ENCODE results near the gene HHATL. TPM values are rescaled to one million over a fixed set of nuclear protein-coding genes. Genes with fewer than 3 reads are reported as not detected.

The HHATL gene
- total RNA-seq, 1 experiment from 2014 or later, result not detected

- no peaks in the 10 kb centered on the region for H3K27me3 ChIP-seq (replicated peaks; ENCODE audit: control insufficient read depth, insufficient read depth, low read length)
- ChIA-PET CTCF (no interaction called here), POLR2A (no interaction called here)
- intact Hi-C loops (cut with micrococcal nuclease; ENCODE audit: unreplicated experiment), result no loop called here
- peaks cover 16% of the 10 kb centered on the region for H3K27me3 Mint-ChIP-seq (ENCODE audit: insufficient read depth, unreplicated experiment)
- H3K4me1 Mint-ChIP-seq (ENCODE audit: low read depth, unreplicated experiment), result no peaks in the 10 kb centered on the region
- H3K4me1 ChIP-seq, result no peaks in the 10 kb centered on the region
- H3K27ac Mint-ChIP-seq (ENCODE audit: unreplicated experiment), result no peak overlapping the region
- no peaks in the 10 kb centered on the region for H3K9me3 ChIP-seq
- no peak overlapping the region for H3K4me3 Mint-ChIP-seq (ENCODE audit: unreplicated experiment)
- H3K9me3 Mint-ChIP-seq (ENCODE audit: unreplicated experiment), result peaks cover 8% of the 10 kb centered on the region
- no peaks in the 10 kb centered on the region for H3K36me3 ChIP-seq (ENCODE audit: control insufficient read depth, insufficient read depth, low read length)
- H3K36me3 Mint-ChIP-seq (ENCODE audit: insufficient read depth, unreplicated experiment), result no peaks in the 10 kb centered on the region
- BruUV-seq (replicated peaks), result no TSS peak
- no peak for DNase-seq
- no peak for TF ChIP-seq CTCF (IDR thresholded peaks at IDR 0.05; ENCODE audit: insufficient read depth in 1 of 2, low read depth in 1 of 2, low read length in 1 of 2, severe bottlenecking in 1 of 2, unreplicated experiment in 1 of 2)
- H3K4me3 ChIP-seq (ENCODE audit: low read depth, low read length), result no peak overlapping the region
Measured at GRCh38 chr3:42681361-42682038, 21.1 kb downstream of the HHATL start.

- H3K4me1 ChIP-seq, result no peaks in the 10 kb centered on the region
- peaks cover 9% of the 10 kb centered on the region for H3K9me3 Mint-ChIP-seq (ENCODE audit: unreplicated experiment)
- no peaks in the 10 kb centered on the region for H3K36me3 ChIP-seq (ENCODE audit: control insufficient read depth, insufficient read depth, low read length)
- CTCF ChIA-PET, result no interaction called here
- POLR2A ChIA-PET, result no interaction called here
- no peaks in the 10 kb centered on the region; the same call in 1 of the 2 replicates for H3K9me3 ChIP-seq
- H3K4me3 Mint-ChIP-seq (ENCODE audit: unreplicated experiment), result no peak overlapping the region
- H3K27ac Mint-ChIP-seq (ENCODE audit: unreplicated experiment), result no peak overlapping the region
- intact Hi-C loops (cut with micrococcal nuclease; ENCODE audit: unreplicated experiment), result no loop called here
- H3K4me1 Mint-ChIP-seq (ENCODE audit: low read depth, unreplicated experiment), result no peaks in the 10 kb centered on the region
- peaks cover 16% of the 10 kb centered on the region for H3K27me3 Mint-ChIP-seq (ENCODE audit: insufficient read depth, unreplicated experiment)
- DNase-seq, result peak in 1 of 2 experiments; percentile 11
- BruUV-seq (replicated peaks), result no TSS peak
- H3K4me3 ChIP-seq (ENCODE audit: low read depth, low read length), result no peak overlapping the region
- H3K36me3 Mint-ChIP-seq (ENCODE audit: insufficient read depth, unreplicated experiment), result no peaks in the 10 kb centered on the region
- no peaks in the 10 kb centered on the region; the same call in 1 of the 2 replicates for H3K27me3 ChIP-seq (replicated peaks; ENCODE audit: control insufficient read depth, insufficient read depth, low read length)
- no peak for TF ChIP-seq CTCF (IDR thresholded peaks at IDR 0.05; ENCODE audit: insufficient read depth in 1 of 2, low read depth in 1 of 2, low read length in 1 of 2, severe bottlenecking in 1 of 2, unreplicated experiment in 1 of 2)
Measured at GRCh38 chr3:42680806-42681205, 21.8 kb downstream of the HHATL start.

- no peak for TF ChIP-seq CTCF (IDR thresholded peaks at IDR 0.05; ENCODE audit: insufficient read depth in 1 of 2, low read depth in 1 of 2, low read length in 1 of 2, severe bottlenecking in 1 of 2, unreplicated experiment in 1 of 2)
- DNase-seq, result no peak
- Histone ChIP-seq H3K4me1 (no peaks in the 10 kb centered on the region), H3K27me3 (replicated peaks; ENCODE audit: control insufficient read depth, insufficient read depth, low read length) (no peaks in the 10 kb centered on the region; the same call in 1 of the 2 replicates), H3K9me3 (no peaks in the 10 kb centered on the region; the same call in 1 of the 2 replicates), H3K4me3 (ENCODE audit: low read depth, low read length) (no peak overlapping the region), H3K36me3 (ENCODE audit: control insufficient read depth, insufficient read depth, low read length) (no peaks in the 10 kb centered on the region)
- intact Hi-C loops (cut with micrococcal nuclease; ENCODE audit: unreplicated experiment), result no loop called here
- ChIA-PET POLR2A (no interaction called here), CTCF (no interaction called here)
- Mint-ChIP-seq H3K36me3 (ENCODE audit: insufficient read depth, unreplicated experiment) (no peaks in the 10 kb centered on the region), H3K4me1 (ENCODE audit: low read depth, unreplicated experiment) (no peaks in the 10 kb centered on the region), H3K27me3 (ENCODE audit: insufficient read depth, unreplicated experiment) (peaks cover 16% of the 10 kb centered on the region), H3K27ac (ENCODE audit: unreplicated experiment) (no peak overlapping the region), H3K9me3 (ENCODE audit: unreplicated experiment) (peaks cover 9% of the 10 kb centered on the region), H3K4me3 (ENCODE audit: unreplicated experiment) (no peak overlapping the region)
- no TSS peak for BruUV-seq (replicated peaks)
Measured at GRCh38 chr3:42680271-42680670, 22.3 kb downstream of the HHATL start.

All from Caco-2 (cell line).